Liver (tissue), 9 donors: ENCODE measurements around the gene HPCAL4. TPM values are rescaled to one million over a fixed set of nuclear protein-coding genes. Genes with fewer than 3 reads are reported as not detected.
A peak's percentile ranks its signal among the peaks of the same experiment; 100 is the strongest.

Experiments used
- DNase-seq: peaks from one replicate; pipeline ENCODE4 v3.0.0-alpha.2; 2017; ENCODE audit warnings: low spot score
- H3K27ac ChIP-seq, 2 donors: one replicate each; pipeline ENCODE4 v1.7.0; 2013; ENCODE audit warnings: inconsistent platforms in 2 of 2, low read length in 2 of 2, control low read depth in 1 of 2, low read depth in 1 of 2, mild to moderate bottlenecking in 1 of 2
- H3K27me3 ChIP-seq, 4 donors: one replicate each; pipeline versions ENCODE4 v1.6.1 to v1.7.0; 2013; ENCODE audit warnings: low read length in 3 of 4, inconsistent platforms in 1 of 4, mild to moderate bottlenecking in 1 of 4, moderate library complexity in 1 of 4; ENCODE audit not compliant: control insufficient read depth in 4 of 4, insufficient read depth in 4 of 4
- H3K36me3 ChIP-seq, 4 donors: one replicate each; pipeline versions ENCODE4 v1.6.1 to v1.7.0; 2013; ENCODE audit warnings: low read length in 3 of 4, mild to moderate bottlenecking in 3 of 4, low read depth in 1 of 4, moderate library complexity in 1 of 4; ENCODE audit not compliant: control insufficient read depth in 4 of 4, insufficient read depth in 3 of 4
- H3K4me1 ChIP-seq, 4 donors: one replicate each; pipeline versions ENCODE4 v1.6.1 to v1.7.0; 2013; ENCODE audit warnings: low read length in 3 of 4, mild to moderate bottlenecking in 3 of 4, moderate library complexity in 1 of 4; ENCODE audit not compliant: control insufficient read depth in 4 of 4, insufficient read depth in 4 of 4
- H3K4me3 ChIP-seq, 3 donors: one replicate each; pipeline versions ENCODE4 v1.6.1 to v1.7.0; 2013; ENCODE audit warnings: low read length in 3 of 3, control low read depth in 1 of 3, low read depth in 1 of 3, mild to moderate bottlenecking in 1 of 3
- H3K9ac ChIP-seq, 2 donors: one replicate each; pipeline ENCODE4 v1.7.0; 2013; ENCODE audit warnings: low read length in 2 of 2, mild to moderate bottlenecking in 2 of 2, moderate library complexity in 2 of 2, control low read depth in 1 of 2, low read depth in 1 of 2
- H3K9me3 ChIP-seq, 4 donors: one replicate each; pipeline versions ENCODE4 v1.6.1 to v1.7.0; 2013; ENCODE audit warnings: low read length in 3 of 4; ENCODE audit not compliant: control insufficient read depth in 4 of 4
- EGR1 ChIP-seq, 2 donors: IDR thresholded peaks; 2 replicates each; pipeline ENCODE4 v1.6.1; 2016 to 2018; ENCODE audit warnings: antibody characterized with exemption in 2 of 2, low read depth in 2 of 2
- FOXA1 ChIP-seq: IDR thresholded peaks from 2 replicates; pipeline ENCODE4 v1.6.1; 2016; ENCODE audit warnings: antibody characterized with exemption
- FOXA2 ChIP-seq: IDR thresholded peaks from 2 replicates; pipeline ENCODE4 v1.6.1; 2016; ENCODE audit warnings: antibody characterized with exemption
- GABPA ChIP-seq, 2 donors: IDR thresholded peaks in 1 of 2; conservative IDR thresholded peaks in 1 of 2; 2 replicates each; pipeline ENCODE4 v1.6.1; 2016; ENCODE audit warnings: antibody characterized with exemption in 2 of 2, mild to moderate bottlenecking in 1 of 2, moderate library complexity in 1 of 2
- HNF4A ChIP-seq, 2 donors: conservative IDR thresholded peaks; 2 replicates each; pipeline ENCODE4 v1.6.1; 2016; ENCODE audit warnings: antibody characterized with exemption in 2 of 2, mild to moderate bottlenecking in 2 of 2
- HNF4G ChIP-seq: IDR thresholded peaks from 2 replicates; pipeline ENCODE4 v1.6.1; 2016; ENCODE audit warnings: antibody characterized with exemption
- JUND ChIP-seq, 2 donors: IDR thresholded peaks; 2 replicates each; pipeline ENCODE4 v1.6.1; 2016; ENCODE audit warnings: antibody characterized with exemption in 2 of 2
- MAX ChIP-seq: IDR thresholded peaks from 2 replicates; pipeline ENCODE4 v1.6.1; 2016; ENCODE audit warnings: antibody characterized with exemption
- NR2F2 ChIP-seq: IDR thresholded peaks from 2 replicates; pipeline ENCODE4 v1.6.1; 2016; ENCODE audit warnings: antibody characterized with exemption
- RAD21 ChIP-seq, 2 donors: IDR thresholded peaks; 2 replicates each; pipeline ENCODE4 v1.6.1; 2016; ENCODE audit warnings: antibody characterized with exemption in 2 of 2, mild to moderate bottlenecking in 2 of 2
- REST ChIP-seq: IDR thresholded peaks from 2 replicates; pipeline ENCODE4 v1.6.1; 2016; ENCODE audit warnings: antibody characterized with exemption, mild to moderate bottlenecking
- RXRA ChIP-seq, 2 donors: IDR thresholded peaks; 2 replicates each; pipeline ENCODE4 v1.6.1; 2017 to 2018; ENCODE audit warnings: antibody characterized with exemption in 2 of 2, mild to moderate bottlenecking in 1 of 2
- SP1 ChIP-seq: IDR thresholded peaks from 2 replicates; pipeline ENCODE4 v1.6.1; 2018; ENCODE audit warnings: antibody characterized with exemption, mild to moderate bottlenecking
- TAF1 ChIP-seq: conservative IDR thresholded peaks from 2 replicates; pipeline ENCODE4 v1.6.1; 2016; ENCODE audit warnings: antibody characterized with exemption, mild to moderate bottlenecking
- YY1 ChIP-seq: IDR thresholded peaks from 2 replicates; pipeline ENCODE4 v1.6.1; 2016; ENCODE audit warnings: antibody characterized with exemption, mild to moderate bottlenecking
- ZBTB33 ChIP-seq: IDR thresholded peaks from 2 replicates; pipeline ENCODE4 v1.6.1; 2016; ENCODE audit warnings: antibody characterized with exemption
- WGBS: extraction: QIAGEN DNeasy Blood & Tissue Kit; methylation state at CpG from one replicate; pipeline ENCODE4 v1.1.7; 2013; 5-methylcytosine and 5-hydroxymethylcytosine counted together
- polyA plus RNA-seq, 2 donors: library from polyadenylated mRNA; stranded (reverse) in 1 of 2; unstranded in 1 of 2; fragments of 200-250 nt in 1 of 2; fragments of >200 nt in 1 of 2; fragmentation: Nextera tagmentation in 1 of 2; extraction: Ambion mirVana in 1 of 2; gene quantifications; one replicate each; pipeline versions ENCODE4 v1.2.1 to v1.2.3, GENCODE V29; 2013 to 2015
- total RNA-seq, 2 donors: library from RNA; depleted of rRNA; stranded (reverse); fragments of >200 nt; gene quantifications; one replicate each; pipeline ENCODE4 v1.2.3, GENCODE V29; 2014
- TF ChIP-seq, protein P1 (sequence below): IDR thresholded peaks from 2 replicates; pipeline ENCODE4 v1.6.1; 2016; ENCODE audit warnings: antibody characterized with exemption
- donor health status: healthy.
- donor health status: healthy.
- donor health status: healthy.
- donor health status: healthy.
- donor health status: healthy.

HPCAL4 gene
- total and polyA plus RNA-seq, 4 donors: not detected

DNA sequence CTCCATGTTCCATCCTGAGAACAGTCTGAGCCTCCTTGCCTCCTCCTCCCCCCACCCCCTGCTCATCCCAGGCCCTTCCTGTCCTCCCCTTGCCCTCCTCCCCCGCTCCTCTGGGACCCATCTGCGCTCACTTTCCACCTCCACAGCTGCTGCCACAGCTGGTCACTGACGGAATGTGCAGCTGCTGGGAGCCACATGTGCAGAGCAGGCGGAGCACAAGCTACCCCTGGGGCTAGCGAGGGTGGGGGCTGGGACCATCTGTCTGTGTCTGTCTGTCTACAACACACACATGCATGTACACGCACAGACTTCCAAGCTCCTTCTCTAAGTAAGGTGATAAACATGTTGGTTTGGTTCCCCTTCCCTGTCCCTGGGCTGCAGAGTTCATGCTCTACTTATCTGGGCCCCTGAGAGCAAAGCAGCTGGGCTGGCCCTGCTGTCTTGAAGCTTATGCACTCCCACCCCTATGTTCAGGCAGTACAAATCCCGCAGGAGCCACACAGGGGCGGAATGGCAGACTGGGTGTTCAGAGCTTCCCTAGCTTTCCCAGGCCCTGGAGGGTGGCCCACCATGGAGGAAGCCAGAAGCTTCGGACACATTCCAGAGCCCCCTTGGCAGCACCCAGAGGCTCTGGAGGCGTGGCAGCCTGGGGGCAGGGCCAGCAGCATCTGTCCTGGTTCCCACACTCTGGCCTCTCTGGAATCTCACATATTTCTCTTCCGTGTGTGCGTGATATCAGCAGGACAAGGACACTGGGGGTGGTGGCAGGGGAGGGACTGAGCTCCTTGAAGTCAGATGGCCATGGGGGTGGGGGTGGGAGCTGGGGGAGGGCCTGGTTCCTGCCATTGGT lies 44.8 kb downstream of the HPCAL4 start:
- peak overlapping the region; percentile 38 to 46 for H3K27ac ChIP-seq
- H3K27me3 ChIP-seq: no peaks in the 10 kb centered on the region
- H3K4me1 ChIP-seq: no peaks in the 10 kb centered on the region
- 73% methylated on average over 12 of the region's 12 CpGs for WGBS
- no peak overlapping the region for H3K9ac ChIP-seq
- TF ChIP-seq GABPA (IDR thresholded peaks at IDR 0.05 in 1 of 2, conservative IDR thresholded peaks at IDR 0.05 in 1 of 2) (no peak), NR2F2 (peak; percentile 86), TAF1 (no peak), RAD21 (IDR thresholded peaks at IDR 0.05) (no peak), SP1 (peak; percentile 20), RXRA (IDR thresholded peaks at IDR 0.05) (no peak)
- no peaks in the 10 kb centered on the region for H3K9me3 ChIP-seq
- no peak overlapping the region for H3K4me3 ChIP-seq
- H3K36me3 ChIP-seq: no peaks in the 10 kb centered on the region
- no peak for DNase-seq

DNA sequence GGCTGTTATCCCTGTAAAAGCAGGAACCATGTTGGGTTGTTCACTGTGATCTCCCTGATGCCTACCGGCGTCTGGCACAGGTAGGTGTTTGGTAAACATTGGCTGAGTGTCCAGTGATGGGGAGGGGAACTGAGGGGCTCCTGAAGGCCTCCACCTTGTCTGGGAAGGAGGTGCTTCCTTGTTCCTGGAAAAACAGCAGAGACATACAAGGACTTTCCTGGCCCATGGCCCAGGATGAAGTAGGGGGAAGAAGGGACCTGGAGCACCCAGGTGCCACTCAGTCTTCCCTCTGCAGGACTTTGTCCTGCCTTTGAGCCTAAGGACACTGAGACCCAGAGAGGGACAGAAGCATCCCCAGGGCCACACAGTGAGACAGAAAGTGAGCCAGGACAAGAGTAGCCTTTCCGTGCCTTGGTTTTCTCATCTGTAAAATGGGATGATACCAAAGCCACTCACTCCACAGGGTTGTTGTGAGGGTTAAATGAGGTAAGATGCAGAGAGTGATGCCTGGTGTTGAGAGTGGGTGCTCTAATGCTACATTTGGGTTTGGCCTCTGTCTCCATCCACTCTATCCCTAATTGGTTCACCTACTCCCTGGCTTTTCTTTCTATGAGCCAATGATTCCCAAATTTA lies 45.7 kb downstream of the HPCAL4 start:
- no peak overlapping the region for H3K9ac ChIP-seq
- H3K27ac ChIP-seq: no peak overlapping the region
- no peaks in the 10 kb centered on the region for H3K4me1 ChIP-seq
- H3K27me3 ChIP-seq: no peaks in the 10 kb centered on the region
- no peak for DNase-seq
- H3K36me3 ChIP-seq: no peaks in the 10 kb centered on the region
- TF ChIP-seq GABPA (IDR thresholded peaks at IDR 0.05 in 1 of 2, conservative IDR thresholded peaks at IDR 0.05 in 1 of 2): no peak
- TF ChIP-seq FOXA2: no peak
- TF ChIP-seq SP1: no peak
- TF ChIP-seq RAD21 (IDR thresholded peaks at IDR 0.05): no peak
- no peak for TF ChIP-seq JUND (IDR thresholded peaks at IDR 0.05)
- no peak for TF ChIP-seq HNF4A (conservative IDR thresholded peaks at IDR 0.05)
- no peak for TF ChIP-seq HNF4G
- no peak for TF ChIP-seq ZBTB33
- TF ChIP-seq RXRA (IDR thresholded peaks at IDR 0.05): no peak
- TF ChIP-seq TAF1: no peak
- no peak for TF ChIP-seq FOXA1
- TF ChIP-seq MAX: no peak
- TF ChIP-seq YY1: no peak
- no peak overlapping the region for H3K4me3 ChIP-seq
- WGBS: 71% methylated on average over 3 of the region's 3 CpGs
- no peaks in the 10 kb centered on the region for H3K9me3 ChIP-seq

DNA sequence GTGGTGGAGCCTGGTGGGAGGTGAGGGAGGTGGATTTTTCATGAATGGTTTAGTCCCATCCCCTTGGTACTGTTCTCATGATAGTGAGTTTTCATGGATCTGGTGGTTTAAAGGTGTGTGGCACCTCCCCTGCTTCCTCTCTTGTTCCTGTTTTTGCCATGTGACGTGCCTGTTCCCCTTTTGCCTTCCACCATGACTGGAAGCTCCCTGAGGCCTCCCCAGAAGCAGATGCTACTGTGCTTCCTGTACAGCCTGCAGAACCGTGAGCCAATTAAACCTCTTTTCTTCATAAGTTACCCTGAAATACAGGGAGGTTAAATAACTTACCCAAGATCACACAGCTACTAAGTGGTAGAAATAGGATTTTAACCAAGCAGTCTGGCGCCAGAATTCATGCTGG lies 47.5 kb downstream of the HPCAL4 start:
- no peak for DNase-seq
- Histone ChIP-seq H3K4me1 (peaks cover 0 to 3% (median 0%) of the 10 kb centered on the region in 4 donors), H3K27ac (no peak overlapping the region), H3K9me3 (no peaks in the 10 kb centered on the region), H3K36me3 (no peaks in the 10 kb centered on the region), H3K27me3 (peaks cover 0 to 7% (median 0%) of the 10 kb centered on the region in 4 donors), H3K4me3 (no peak overlapping the region), H3K9ac (no peak overlapping the region)
- 73% methylated on average over 3 of the region's 3 CpGs for WGBS
- TF ChIP-seq MAX (no peak), ZBTB33 (no peak), RAD21 (IDR thresholded peaks at IDR 0.05) (no peak), RXRA (IDR thresholded peaks at IDR 0.05) (no peak), GABPA (IDR thresholded peaks at IDR 0.05 in 1 of 2, conservative IDR thresholded peaks at IDR 0.05 in 1 of 2) (no peak), EGR1 (IDR thresholded peaks at IDR 0.05; ENCODE audit: low read depth in 2 of 2) (no peak), FOXA1 (no peak), REST (no peak), NR2F2 (no peak), FOXA2 (no peak), HNF4A (conservative IDR thresholded peaks at IDR 0.05) (no peak), SP1 (no peak), JUND (IDR thresholded peaks at IDR 0.05) (no peak), YY1 (no peak), HNF4G (no peak)
- TF ChIP-seq, protein P1, sequence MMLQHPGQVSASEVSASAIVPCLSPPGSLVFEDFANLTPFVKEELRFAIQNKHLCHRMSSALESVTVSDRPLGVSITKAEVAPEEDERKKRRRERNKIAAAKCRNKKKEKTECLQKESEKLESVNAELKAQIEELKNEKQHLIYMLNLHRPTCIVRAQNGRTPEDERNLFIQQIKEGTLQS: no peak
